GM12892 (cell line): ENCODE results near the gene ZFP36.

ENCODE experiments used
- POLR2A ChIP-seq: IDR thresholded peaks from 2 replicates; pipeline ENCODE4 v1.6.1; 2011; ENCODE audit warnings: low read depth, low read length, control low read depth
- POLR2AphosphoS5 ChIP-seq: IDR thresholded peaks from 2 replicates; pipeline ENCODE4 v1.6.1; 2011; ENCODE audit warnings: low read depth, low read length, control low read depth

DNA sequence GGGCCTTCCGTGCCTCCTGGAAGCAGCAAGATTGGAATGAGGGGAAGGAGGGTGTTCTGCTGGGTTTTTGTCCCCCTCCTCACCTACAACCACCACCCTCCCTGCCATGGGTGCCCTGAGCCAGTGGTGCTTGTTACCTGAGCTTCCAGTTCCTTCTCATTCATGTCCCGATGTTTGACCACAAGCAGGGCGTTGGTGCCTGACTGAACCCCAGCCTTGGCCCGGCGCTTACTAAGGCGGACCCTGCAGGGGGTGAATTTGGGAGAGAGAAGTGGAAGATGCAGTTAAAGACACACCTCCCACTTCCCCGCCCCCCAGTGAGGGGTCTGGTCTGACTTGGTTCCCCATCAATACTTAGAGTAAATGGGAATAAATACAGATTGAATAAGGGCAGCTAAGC, 20.1 kb upstream of the ZFP36 start:
- TF ChIP-seq POLR2AphosphoS5 (no peak), POLR2A (no peak)
